Adipocyte (in vitro differentiated cells): ENCODE results near the gene SIGLEC10.

Experiments
- DNase-seq: peaks from one replicate; pipeline ENCODE4 v3.0.0-alpha.2; 2015; ENCODE audit warnings: low read depth
- H3K27me3 ChIP-seq: replicated peaks from 2 replicates; pipeline ENCODE4 v1.7.0; 2013; ENCODE audit warnings: mild to moderate bottlenecking, low read length, moderate library complexity; ENCODE audit not compliant: control insufficient read depth, insufficient read depth
- H3K36me3 ChIP-seq: 2 replicates; pipeline ENCODE4 v1.7.0; 2013; ENCODE audit warnings: low read length, mild to moderate bottlenecking, moderate library complexity; ENCODE audit not compliant: control insufficient read depth, insufficient read depth, severe bottlenecking
- H3K4me1 ChIP-seq: 2 replicates; pipeline ENCODE4 v1.7.0; 2013; ENCODE audit warnings: mild to moderate bottlenecking, low read length, moderate library complexity; ENCODE audit not compliant: control insufficient read depth, insufficient read depth
- H3K4me3 ChIP-seq: 2 replicates; pipeline ENCODE4 v1.7.0; 2013; ENCODE audit warnings: mild to moderate bottlenecking, low read length, moderate library complexity
- H3K9ac ChIP-seq: 2 replicates; pipeline ENCODE4 v1.7.0; 2013; ENCODE audit warnings: mild to moderate bottlenecking, low read length, moderate library complexity
- H3K9me3 ChIP-seq: 2 replicates; pipeline ENCODE4 v1.7.0; 2013; ENCODE audit warnings: mild to moderate bottlenecking, low read length, moderate library complexity; ENCODE audit not compliant: control insufficient read depth

Gene SIGLEC10

GRCh38 chr19:51389143-51389542 is 28.3 kb downstream of the SIGLEC10 start:
- Histone ChIP-seq H3K9me3 (no peaks in the 10 kb centered on the region), H3K36me3 (no peaks in the 10 kb centered on the region), H3K4me1 (peaks cover 4% of the 10 kb centered on the region), H3K27me3 (peaks cover 7% of the 10 kb centered on the region), H3K4me3 (no peak overlapping the region), H3K9ac (no peak overlapping the region)
- no peak for DNase-seq

GRCh38 chr19:51387924-51388389 is 29.5 kb downstream of the SIGLEC10 start, which contains the start of gene LIM2:
Gene LIM2, minus strand, starts transcription at chr19:51387974. Its CDS starts 531 bp downstream, at chr19:51387443.
- no peak within 1 kb of the TSS for H3K4me3 ChIP-seq
- no peak within 1 kb of the TSS for H3K9ac ChIP-seq

GRCh38 chr19:51386882-51387520 is 30.4 kb downstream of the SIGLEC10 start:
- H3K4me1 ChIP-seq: no peaks in the 10 kb centered on the region
- H3K4me3 ChIP-seq: no peak overlapping the region
- no peak overlapping the region for H3K9ac ChIP-seq
- H3K27me3 ChIP-seq: peaks cover 7% of the 10 kb centered on the region
- no peaks in the 10 kb centered on the region for H3K9me3 ChIP-seq
- no peak for DNase-seq
- no peaks in the 10 kb centered on the region for H3K36me3 ChIP-seq

More at GRCh38 chr19:51387924-51388389, 29.5 kb downstream of the SIGLEC10 start, which contains the start of gene LIM2:
- DNase-seq: no peak
- H3K4me1 ChIP-seq: no peaks in the 10 kb centered on the region
- H3K9me3 ChIP-seq: no peaks in the 10 kb centered on the region
- no peaks in the 10 kb centered on the region for H3K36me3 ChIP-seq
- H3K27me3 ChIP-seq: peaks cover 7% of the 10 kb centered on the region

- no peaks in the 10 kb centered on the region for H3K36me3 ChIP-seq
- H3K4me1 ChIP-seq: no peaks in the 10 kb centered on the region
- H3K4me3 ChIP-seq: no peak overlapping the region
- DNase-seq: no peak
- H3K9ac ChIP-seq: no peak overlapping the region
- no peaks in the 10 kb centered on the region for H3K27me3 ChIP-seq
- peaks cover 4% of the 10 kb centered on the region for H3K9me3 ChIP-seq
These were observed 35.4 kb downstream of the SIGLEC10 start for GRCh38 chr19:51382004-51382403.

- Histone ChIP-seq H3K4me3 (no peak overlapping the region), H3K36me3 (no peaks in the 10 kb centered on the region), H3K9me3 (peaks cover 4% of the 10 kb centered on the region), H3K4me1 (no peaks in the 10 kb centered on the region), H3K27me3 (no peaks in the 10 kb centered on the region), H3K9ac (no peak overlapping the region)
- no peak for DNase-seq
These were observed 37.1 kb downstream of the SIGLEC10 start for GRCh38 chr19:51380379-51380778.

GRCh38 chr19:51377422-51377821 is 40.0 kb downstream of the SIGLEC10 start:
- Histone ChIP-seq H3K9me3 (peaks cover 4% of the 10 kb centered on the region), H3K36me3 (no peaks in the 10 kb centered on the region), H3K4me3 (no peak overlapping the region), H3K27me3 (peaks cover 3% of the 10 kb centered on the region), H3K4me1 (no peaks in the 10 kb centered on the region), H3K9ac (no peak overlapping the region)
- DNase-seq: no peak

GRCh38 chr19:51375504-51376221 is 41.8 kb downstream of the SIGLEC10 start:
- H3K9ac ChIP-seq: no peak overlapping the region
- DNase-seq: no peak
- H3K27me3 ChIP-seq: peaks cover 4% of the 10 kb centered on the region
- H3K4me3 ChIP-seq: no peak overlapping the region
- H3K4me1 ChIP-seq: no peaks in the 10 kb centered on the region
- no peaks in the 10 kb centered on the region for H3K9me3 ChIP-seq
- H3K36me3 ChIP-seq: no peaks in the 10 kb centered on the region

GRCh38 chr19:51372649-51373504 is 44.6 kb downstream of the SIGLEC10 start, which contains the start of gene NKG7:
Gene NKG7, minus strand, starts transcription at chr19:51372654. Its CDS starts 119 bp downstream, at chr19:51372535.
- H3K9me3 ChIP-seq: no peaks in the 10 kb centered on the region
- DNase-seq: no peak
- peaks cover 4% of the 10 kb centered on the region for H3K27me3 ChIP-seq
- no peak within 1 kb of the TSS for H3K9ac ChIP-seq
- no peak within 1 kb of the TSS for H3K4me3 ChIP-seq
- H3K36me3 ChIP-seq: no peaks in the 10 kb centered on the region
- H3K4me1 ChIP-seq: peaks cover 4% of the 10 kb centered on the region

GRCh38 chr19:51372021-51372648 is 45.3 kb downstream of the SIGLEC10 start:
- H3K27me3 ChIP-seq: peaks cover 4% of the 10 kb centered on the region
- no peak overlapping the region for H3K9ac ChIP-seq
- no peaks in the 10 kb centered on the region for H3K36me3 ChIP-seq
- DNase-seq: no peak
- H3K4me1 ChIP-seq: peaks cover 4% of the 10 kb centered on the region
- H3K4me3 ChIP-seq: no peak overlapping the region
- H3K9me3 ChIP-seq: no peaks in the 10 kb centered on the region

- H3K9me3 ChIP-seq: no peaks in the 10 kb centered on the region
- DNase-seq: no peak
- H3K9ac ChIP-seq: no peak overlapping the region
- no peaks in the 10 kb centered on the region for H3K36me3 ChIP-seq
- peaks cover 4% of the 10 kb centered on the region for H3K4me1 ChIP-seq
- H3K4me3 ChIP-seq: no peak overlapping the region
- peaks cover 4% of the 10 kb centered on the region for H3K27me3 ChIP-seq
These were observed 46.2 kb downstream of the SIGLEC10 start for GRCh38 chr19:51371186-51371690.
